ENCODE measurements around the gene B4GALT2.
A peak's percentile ranks its signal among the peaks of the same experiment; 100 is the strongest.

B4GALT2 gene

DNA sequence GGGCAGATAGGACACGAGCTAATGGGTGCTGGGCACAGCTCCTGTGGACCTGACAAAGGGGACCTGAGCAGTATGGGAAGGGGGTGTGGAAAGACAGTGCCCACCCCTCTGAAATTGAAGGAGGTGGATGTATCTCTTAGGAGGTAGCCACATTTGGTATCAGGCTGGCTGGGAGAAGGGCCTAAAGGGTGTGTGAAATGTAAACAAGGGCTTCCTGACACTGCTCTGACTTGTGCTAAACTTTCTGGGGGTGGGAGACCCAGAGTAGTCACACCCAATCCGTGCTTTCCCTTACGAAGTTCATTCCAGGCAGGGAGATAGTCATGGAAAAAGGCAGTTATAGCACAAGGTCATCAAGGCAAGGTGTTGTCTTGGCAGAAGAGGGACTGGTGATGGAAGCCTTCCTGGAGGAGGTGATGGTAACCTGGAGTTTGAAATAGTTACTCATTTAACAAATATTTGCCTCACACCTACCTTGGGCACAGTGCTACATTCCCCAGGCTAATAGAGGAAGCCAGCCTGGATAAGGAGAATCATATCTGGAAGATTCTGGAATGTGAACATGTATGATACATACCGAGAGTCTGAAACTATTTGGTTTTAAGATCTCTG lies 7.1 kb downstream of the B4GALT2 start:
- no peak for DNase-seq

DNA sequence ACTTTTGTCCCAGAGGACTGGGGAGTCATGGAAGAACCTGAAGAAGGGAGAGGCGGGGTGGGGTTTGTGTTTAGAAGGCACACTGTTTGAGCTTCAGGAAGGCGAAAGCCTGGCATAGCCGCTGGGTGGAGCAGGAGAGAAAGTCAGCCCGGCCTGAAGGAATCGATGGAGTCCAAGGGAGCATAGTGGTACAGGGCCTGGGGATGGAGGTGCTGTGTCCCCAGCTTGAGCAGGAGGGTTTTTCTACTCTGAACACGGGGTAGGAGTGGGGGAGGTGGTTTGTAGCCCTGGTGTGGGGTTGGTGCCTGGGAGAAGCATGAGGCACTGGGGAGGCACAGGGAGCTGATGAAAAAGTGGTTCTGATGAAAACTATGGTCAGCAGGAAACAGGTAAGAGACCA lies 7.7 kb downstream of the B4GALT2 start:
- DNase-seq: no peak

DNA sequence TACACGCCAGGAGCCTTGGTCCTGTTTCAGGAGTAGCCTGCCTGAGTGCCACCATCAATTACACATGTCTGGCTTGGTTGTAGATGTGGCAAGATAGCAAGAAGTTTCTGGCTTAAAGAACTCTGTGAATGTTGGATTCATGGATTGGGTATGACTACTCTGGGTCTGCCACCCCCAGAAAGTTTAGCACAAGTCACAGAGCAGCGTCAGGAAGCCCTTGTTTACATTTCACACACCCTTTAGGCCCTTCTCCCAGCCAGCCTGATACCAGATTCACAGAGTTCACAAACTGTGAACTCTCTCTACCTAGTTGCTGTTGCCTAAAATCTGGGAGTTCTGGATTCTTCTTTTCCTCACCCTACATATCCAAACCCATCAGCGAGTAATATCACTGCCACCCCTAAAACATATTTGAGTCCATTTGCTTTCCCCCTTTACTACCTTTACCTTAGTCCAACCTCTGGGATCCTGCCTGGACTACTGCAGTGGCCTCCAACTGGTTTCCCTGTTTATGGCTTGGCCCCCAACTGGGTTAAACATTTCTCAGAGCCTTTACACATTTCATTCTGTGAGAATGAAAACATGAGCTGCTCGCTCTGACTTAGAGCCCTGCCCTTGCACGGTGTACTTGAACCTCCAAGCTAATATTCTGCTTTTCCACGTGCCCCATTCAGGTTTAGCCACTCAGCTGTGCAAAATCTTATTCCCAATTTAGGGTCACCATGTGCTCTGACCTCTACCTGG lies 8.3 kb downstream of the B4GALT2 start:
- DNase-seq: no peak

DNA sequence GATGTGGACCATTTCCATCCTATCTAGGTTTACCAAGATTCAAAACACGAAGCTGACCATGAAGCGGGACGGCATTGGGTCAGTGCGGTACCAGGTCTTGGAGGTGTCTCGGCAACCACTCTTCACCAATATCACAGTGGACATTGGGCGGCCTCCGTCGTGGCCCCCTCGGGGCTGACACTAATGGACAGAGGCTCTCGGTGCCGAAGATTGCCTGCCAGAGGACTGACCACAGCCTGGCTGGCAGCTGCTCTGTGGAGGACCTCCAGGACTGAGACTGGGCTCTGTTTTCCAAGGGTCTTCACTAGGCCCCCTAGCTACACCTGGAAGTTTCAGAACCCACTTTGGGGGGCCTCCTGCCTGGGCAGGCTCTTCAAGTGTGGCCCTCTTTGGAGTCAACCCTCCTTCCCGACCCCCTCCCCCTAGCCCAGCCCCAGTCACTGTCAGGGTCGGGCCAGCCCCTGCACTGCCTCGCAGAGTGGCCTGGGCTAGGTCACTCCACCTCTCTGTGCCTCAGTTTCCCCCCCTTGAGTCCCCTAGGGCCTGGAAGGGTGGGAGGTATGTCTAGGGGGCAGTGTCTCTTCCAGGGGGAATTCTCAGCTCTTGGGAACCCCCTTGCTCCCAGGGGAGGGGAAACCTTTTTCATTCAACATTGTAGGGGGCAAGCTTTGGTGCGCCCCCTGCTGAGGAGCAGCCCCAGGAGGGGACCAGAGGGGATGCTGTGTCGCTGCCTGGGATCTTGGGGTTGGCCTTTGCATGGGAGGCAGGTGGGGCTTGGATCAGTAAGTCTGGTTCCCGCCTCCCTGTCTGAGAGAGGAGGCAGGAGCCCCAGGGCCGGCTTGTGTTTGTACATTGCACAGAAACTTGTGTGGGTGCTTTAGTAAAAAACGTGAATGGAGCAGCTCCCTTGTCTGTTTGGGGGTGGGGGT lies 11.5 kb downstream of the B4GALT2 start:
- DNase-seq: no peak

DNA sequence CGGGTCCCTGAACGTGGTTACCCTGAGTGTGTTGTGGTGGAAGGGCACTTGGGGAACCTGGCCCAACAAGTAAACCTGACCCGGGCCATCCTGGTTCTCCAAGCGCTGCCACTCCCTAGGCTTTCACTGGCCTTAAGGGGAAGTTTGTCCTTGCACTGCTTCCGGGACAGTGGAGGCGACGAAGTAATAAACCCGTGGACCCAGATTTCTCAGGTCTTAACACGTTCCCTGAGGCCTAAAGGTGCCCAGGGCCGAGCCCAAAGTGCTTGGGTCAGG lies 12.1 kb downstream of the B4GALT2 start:
- no peak for DNase-seq

DNA sequence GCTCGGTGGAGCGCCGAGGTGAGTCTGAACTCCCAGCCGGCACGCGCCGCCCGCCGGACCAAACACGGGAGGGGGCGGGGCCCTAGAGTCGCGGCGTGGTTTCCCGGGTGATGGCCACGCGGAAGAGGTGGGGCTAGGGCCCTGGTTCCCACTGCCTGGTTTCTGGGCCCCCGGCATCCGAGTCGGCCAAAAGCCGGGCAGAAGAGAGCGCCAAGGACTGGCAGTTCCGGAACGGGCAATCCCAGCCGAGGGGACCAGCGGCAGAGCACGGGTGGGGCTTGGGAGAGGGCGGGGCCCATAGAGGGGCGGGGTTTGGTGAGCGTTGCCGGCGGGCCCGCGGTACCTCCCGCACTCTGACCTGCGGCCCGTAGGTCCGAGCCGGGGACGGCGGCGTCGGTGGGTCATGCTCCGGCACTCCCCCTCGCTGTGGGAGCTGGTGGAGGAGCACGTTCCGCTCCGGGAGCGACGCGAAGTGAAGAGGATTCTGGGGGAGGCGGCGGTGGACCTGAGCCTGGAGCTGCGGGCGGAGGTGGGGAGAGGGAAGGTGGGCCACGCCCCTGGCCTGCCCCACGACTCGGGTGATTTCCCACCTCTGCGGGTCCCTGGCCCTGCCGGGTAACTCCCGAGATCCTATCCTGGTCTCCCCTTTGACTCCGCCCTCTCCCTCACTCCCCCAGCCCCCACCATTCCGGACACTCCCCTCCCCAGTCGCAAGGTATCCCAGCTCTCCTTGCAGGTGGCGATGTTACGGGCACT lies 12.6 kb downstream of the B4GALT2 start, which contains the start of gene CCDC24:
Gene CCDC24, plus strand, starts transcription at position 124 of the 756 bp plus-strand sequence. Its CDS starts 280 bp downstream, at position 404.
- peak; percentile 51 for DNase-seq

DNA sequence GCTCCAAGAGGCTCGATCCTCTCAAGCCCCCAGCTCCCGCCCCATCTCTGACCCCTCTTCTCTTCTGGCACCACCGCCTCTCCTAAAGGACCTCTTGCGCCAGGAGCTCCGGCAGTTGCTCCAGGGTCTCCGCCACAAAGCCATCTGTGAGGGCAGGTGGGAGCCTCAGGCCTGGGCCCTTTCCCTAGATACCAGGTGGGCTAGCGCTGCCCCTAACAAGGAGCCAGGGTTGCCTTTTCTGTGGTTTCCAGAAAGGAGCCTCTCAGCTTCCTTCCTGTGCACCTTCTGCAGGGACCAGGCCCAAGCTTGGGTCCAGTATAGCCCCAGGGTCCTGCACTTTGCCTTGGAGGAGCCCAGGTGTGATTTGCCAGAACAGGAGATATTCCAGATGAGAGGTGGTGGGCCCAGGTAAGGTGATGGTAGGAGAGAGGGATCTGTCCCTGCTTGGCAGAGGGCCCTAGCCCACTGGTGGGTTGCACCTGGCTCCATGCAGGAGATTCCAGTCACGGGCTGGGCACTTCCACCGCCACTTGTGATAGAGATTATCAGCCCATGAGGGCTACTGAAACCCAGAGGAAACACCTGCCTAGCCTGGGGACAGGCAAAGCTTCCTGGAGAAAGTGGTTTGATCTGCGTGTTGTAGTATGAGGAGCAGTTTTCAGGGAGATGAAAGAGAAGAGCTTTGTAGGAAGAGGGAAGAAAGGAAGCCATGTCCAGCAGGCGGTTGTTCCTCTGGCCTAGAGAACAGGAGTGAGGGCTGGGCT lies 13.4 kb downstream of the B4GALT2 start:
- DNase-seq: no peak

DNA sequence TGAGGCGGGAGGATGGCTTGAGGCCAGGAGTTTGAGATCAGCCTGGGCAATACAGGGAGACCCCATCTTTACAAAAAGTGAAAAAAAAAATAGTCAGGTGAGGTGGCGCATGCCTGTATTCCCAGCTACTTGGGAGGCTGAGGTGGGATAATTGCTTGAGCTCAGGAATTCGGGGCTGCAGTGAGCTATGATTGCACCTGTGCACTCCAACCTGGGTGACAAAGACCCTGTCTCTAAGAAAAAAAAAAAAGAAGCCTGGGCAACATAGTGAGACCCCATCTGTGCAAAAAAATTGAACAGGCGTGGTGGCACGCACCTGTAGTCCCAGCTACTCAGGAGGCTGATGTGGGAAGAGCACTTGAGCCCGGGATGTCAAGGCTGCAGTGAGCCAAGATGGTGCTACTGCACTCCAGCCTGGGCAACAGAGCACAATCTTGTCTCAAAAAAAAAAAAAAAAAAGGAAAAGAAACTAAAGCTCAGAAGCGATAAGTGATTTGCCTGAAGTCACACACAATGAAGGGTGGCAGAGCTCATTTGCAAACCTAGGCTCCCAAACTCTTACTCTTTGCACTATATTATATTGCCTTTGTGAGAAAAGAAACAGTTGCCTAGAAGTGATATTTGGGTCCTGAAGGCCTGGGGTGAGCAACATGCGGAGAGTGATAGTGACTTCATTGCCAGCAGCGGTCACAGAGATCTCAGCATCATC lies 14.3 kb downstream of the B4GALT2 start:
- no peak for DNase-seq

DNA sequence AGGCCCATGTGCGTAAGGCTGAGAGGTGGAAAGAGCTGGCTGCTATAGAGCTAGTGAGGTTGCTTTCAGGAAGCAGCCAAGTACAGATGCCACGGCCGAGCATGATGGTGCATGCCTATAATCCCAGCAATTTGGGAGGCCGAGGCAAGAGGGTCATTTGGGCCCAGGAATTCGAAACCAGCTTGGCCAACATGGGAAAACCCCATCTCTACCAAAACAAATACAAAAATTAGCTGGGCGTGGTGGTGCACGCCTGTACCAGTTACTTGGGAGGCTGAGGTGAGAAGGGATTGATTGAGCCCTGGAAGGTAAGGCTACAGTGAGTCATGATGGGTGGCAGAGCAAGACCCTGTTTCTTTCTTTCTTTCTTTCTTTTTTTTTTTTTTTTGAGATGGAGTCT lies 15.1 kb downstream of the B4GALT2 start:
- DNase-seq: no peak

DNA sequence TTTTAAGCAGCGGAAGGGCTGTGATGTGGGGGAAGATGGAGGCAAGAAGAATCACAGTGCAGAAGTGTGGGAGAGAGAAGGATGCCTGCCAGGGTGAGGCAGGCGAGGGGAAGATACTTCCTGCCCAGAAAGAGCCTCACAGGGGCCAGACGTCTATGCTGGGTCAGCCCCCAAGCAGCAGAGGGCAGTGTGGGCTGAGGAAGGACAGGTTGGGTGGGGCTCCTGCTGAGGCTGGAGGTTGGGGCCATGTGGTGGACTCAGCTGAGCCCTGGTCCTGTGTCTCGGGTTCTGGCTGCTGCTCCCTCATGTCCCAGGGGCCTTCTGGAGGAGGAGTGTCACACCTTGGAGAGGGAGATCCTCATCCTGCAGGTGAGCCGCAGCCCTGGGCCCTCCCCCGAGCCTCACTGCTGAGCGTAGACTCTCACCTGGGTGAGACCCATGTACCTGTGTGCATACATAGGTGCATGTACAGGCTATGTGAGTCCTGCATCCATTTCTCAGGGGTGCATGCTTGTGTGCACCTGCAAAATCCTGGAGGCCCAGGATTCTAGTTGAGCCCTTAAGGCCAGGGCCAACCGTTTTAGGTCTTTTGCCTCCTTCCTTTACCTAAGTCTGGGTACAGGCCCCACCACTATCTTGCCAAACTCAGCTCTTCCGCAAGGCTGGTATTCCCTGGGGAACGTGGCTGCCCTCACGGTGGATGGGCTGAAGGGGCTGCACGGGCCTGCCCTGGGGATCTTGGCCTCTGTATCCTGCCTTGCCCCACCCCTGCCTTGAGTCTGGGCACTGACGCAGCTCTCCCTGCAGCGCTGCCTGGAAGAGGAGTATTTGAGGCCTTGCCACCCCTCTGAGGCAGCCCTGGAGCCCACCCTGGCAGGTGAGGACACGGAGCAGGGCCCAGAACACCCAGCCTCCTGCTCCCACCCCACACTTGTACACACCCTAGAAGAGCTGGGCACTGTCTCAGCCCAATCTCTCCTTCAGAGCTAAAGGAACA lies 16.1 kb downstream of the B4GALT2 start:
- no peak for DNase-seq

DNA sequence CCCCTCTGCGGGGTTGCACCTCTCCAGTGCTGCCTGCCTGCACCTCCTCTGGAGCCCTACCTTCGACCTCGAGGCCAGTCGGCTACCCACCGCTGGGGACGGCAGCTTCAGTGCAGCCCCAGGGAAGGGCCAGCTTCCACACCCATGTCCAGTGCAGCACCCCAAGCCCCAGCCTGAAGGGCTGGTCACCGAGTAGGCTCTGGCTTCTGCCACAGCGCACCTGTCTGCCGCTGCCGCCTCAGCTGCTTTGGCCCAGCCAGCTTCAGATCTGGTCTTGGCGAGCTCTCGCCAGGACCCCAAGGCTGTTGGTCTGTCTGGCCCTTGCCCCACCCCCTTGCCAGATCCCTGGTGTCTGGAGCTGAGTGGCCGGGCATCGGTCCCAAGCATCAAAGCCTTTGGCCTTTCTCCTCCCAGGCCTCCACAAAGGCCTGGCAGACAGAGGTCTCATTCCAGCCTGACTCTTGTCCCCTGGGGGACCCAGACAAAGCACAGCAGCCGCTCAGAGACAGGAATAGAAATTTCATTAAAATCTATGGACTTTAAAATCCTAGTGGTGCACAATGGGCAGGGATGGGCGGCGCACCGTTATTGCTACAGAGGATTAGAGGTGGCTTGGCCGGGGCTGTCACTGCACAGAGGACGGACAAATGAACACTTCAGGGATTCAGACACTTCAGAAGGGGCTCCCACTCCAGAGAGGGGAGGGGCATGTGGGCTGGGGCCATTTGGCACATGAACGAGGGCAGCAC lies 17.1 kb downstream of the B4GALT2 start:
- no peak for DNase-seq

DNA sequence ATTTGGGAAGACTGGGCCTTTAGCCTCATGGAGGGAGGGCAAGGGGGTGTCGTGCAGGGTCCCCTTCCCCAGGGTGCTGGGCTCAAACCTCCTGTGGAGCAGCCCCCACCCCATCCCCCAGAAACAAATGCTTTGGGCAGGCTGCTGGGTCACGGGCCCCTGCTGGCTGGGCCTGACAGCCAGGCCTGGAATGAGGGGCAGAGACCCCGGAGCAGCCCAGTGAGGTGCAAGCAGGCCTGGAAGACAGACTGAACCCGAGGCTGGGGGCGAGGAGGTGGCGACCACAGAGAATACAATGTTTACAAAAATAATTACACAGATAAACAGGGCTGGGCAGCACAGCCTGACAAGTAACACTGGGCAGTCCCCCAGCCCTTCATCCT lies 17.7 kb downstream of the B4GALT2 start:
- DNase-seq: no peak

DNA sequence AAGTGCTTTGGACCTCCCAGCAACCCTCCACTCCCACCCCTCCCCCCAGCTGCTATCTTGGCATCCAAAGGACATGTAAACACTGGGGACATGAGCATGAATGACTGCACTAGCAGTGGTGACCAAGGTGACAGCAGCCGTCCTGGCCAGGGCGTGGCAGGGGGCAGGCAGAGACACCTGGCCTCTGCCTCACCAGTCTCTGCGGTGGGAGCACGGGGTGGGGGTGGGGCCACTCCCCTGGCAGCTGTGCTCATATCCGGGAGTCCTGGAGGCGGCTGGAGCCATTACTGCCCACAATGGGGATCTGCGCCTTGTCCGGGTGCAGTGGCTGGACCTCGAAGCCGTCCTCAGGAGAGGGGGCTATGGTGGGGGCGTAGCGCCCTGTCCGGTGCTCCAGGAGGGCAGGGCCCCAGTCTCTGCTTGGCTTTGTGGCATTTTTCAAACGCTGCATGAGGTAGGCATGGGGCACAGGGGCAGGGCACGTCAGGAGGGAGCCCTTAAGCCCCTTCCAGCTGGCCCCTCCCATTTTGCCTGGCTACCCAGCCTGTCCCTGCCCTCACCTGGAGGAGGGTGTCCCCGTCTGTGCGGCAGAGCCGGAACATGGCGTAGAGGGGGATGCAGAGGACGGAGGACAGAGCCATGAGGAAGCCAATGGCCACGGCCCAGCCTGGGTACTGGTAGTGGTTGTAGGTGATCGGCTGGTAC lies 18.4 kb downstream of the B4GALT2 start:
- no peak for DNase-seq

DNA sequence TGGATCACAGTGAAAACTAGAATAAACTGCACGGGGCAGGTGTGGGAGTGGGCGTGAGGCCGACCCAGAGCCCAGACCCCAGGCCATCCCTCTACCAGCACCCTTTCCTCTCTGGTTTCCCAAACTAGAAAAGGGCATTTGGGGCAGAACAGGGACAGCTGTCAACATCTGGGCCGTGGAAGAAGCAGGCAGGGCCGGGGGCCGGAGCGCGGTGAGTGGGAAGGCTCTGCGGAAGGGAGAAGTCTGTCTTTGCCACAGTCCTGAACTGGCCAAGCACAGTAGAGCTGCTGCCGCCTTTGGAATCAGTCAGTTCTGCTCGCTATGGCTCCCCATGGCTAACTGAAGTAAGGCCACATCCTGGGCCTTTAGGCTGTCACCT lies 19.0 kb downstream of the B4GALT2 start:
- no peak for DNase-seq

DNA sequence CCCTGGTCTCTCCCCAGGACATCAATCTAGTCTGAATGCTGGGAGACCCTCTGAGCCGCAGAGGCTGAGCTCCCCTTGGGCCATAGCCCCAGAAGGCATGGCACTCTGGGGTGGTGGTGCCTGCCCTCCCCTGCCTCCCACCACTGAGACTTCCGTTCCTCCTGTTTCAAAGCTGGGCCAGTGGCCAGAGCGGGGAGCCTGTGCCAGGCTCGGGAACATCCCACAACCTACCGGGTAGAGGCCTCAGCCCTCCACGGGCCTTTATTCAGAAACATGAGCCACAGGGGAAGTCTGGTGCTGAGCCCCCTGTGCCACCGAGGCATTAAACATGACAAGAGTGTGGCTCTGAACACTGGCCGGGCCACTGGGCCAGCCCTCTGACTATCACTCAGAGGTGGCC lies 20.4 kb downstream of the B4GALT2 start:
- no peak for DNase-seq

DNA sequence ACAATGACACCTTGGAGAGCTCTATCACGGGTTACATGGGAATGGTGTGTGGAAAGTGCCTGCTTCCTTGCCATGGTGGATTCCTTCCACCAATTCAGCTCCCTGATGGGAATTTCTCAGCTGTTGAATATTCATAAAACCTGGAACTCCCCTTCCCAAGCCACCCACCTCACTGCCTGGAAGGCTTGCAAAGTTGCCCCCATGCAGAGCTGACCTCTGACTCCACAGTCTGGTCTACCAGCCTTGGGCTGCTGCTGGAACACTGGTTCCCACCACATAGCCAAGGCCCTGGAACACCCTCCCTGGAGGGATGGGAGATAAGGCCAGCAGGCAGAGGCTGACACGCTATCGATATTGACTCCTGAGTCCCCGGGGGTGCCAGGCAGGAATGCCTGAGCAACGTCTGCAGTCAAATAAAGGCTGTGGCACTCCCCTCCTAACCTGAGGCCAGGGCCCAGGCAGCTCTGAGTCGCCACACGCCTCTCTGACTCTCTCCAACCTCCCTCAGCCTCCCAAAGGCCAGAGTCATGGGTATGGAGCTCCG lies 21.2 kb downstream of the B4GALT2 start:
- DNase-seq: no peak

DNA sequence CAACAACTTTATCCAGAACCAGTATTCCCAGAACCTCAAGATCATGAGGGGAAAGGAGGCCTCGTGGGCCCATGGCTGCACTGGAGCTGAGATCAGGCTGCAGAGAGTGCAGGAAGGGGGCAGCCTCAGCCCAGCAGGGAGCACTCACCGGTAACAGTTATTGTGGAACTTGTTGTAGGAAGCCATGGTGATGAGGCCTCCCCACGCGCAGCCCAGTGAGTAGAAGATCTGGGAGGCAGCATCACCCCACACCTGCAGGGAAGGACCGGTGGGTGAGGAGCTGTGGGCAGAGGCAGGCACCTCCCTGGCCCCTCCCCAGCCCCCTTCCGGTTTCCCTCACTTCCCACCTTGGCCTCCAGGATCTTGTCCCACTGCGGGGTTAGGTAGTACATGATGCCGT lies 23.2 kb downstream of the B4GALT2 start:
- no peak for DNase-seq

DNA sequence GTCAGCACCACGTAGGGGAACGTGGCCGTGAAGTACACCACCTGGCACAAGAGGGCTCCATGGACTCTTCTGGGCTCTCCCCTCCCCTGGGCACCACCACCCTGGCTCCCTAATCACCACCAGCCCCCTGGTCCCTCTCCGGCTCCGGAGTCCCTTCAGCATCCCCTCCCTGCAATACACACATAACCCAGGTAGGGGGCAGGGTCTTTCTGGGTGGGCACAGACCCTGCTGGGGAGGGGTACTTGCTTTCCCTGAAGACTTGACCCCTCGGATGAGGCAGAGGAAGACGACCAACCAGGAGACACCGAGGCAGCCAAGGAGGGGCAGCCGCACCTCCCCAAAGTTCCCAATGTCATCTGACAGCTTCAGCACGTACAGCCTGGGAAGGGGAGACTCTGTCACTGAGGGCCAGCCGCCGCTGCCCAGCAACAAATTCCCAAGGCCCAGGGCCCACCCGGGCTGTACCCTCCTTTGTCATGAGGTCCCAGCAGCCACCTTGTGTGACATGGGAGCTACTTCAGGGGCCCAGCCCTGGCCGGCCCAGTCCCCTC lies 23.7 kb downstream of the B4GALT2 start:
- DNase-seq: no peak
